ENCODE measurements around the gene MYT1. TPM values are rescaled to one million over a fixed set of nuclear protein-coding genes. Genes with fewer than 3 reads are reported as not detected.

The MYT1 gene
- total RNA-seq, 4 donors from 2014 or later: 0.16 to 0.55 TPM; not detected in 2

- no peak overlapping the region for H3K4me3 ChIP-seq
- TF ChIP-seq POLR2AphosphoS5 (IDR thresholded peaks at IDR 0.05): no peak
- TF ChIP-seq CTCF (IDR thresholded peaks at IDR 0.05): no peak
- no peak for TF ChIP-seq POLR2A (IDR thresholded peaks at IDR 0.05)
- no peak for TF ChIP-seq EP300 (IDR thresholded peaks at IDR 0.05; ENCODE audit: low read depth)
- no peak for DNase-seq
- peaks cover 3% of the 10 kb centered on the region for H3K27me3 ChIP-seq
- in situ Hi-C loops (cut with MboI; ENCODE audit: low pct_ligation_motif_present in 1 of 4, low pct_unique_long_range_greater_than_20kb in 1 of 4, low sequenced_read_pairs in 3 of 4) (no loop called here), intact Hi-C loops (cut with DNase I; ENCODE audit: low total_unique reads) (no loop called here)
- no peak overlapping the region for H3K27ac ChIP-seq
- 94% methylated on average over 4 of the region's 4 CpGs; no CpG with 5 or more reads in 1 of the 2 donors for WGBS, 2 donors (ENCODE audit: low coverage in 1 of 2)
- H3K9me3 ChIP-seq: no peaks in the 10 kb centered on the region
- H3K36me3 ChIP-seq: no peaks in the 10 kb centered on the region
- peaks cover 0 to 2% (median 0%) of the 10 kb centered on the region in 4 donors for H3K4me1 ChIP-seq
Measured at GRCh38 chr20:64188091-64188490, 23.8 kb downstream of the MYT1 start.

GRCh38 chr20:64188682-64189529 is 24.7 kb downstream of the MYT1 start:
- H3K9me3 ChIP-seq: no peaks in the 10 kb centered on the region
- no peak for TF ChIP-seq CTCF (IDR thresholded peaks at IDR 0.05)
- TF ChIP-seq EP300 (IDR thresholded peaks at IDR 0.05; ENCODE audit: low read depth): no peak
- TF ChIP-seq POLR2AphosphoS5 (IDR thresholded peaks at IDR 0.05): no peak
- TF ChIP-seq POLR2A (IDR thresholded peaks at IDR 0.05): no peak
- 24 to 48% methylated on average over 7 to 21 of the region's 21 CpGs for WGBS, 2 donors (ENCODE audit: low coverage in 1 of 2)
- peaks cover 3% of the 10 kb centered on the region for H3K27me3 ChIP-seq
- no peaks in the 10 kb centered on the region for H3K36me3 ChIP-seq
- H3K27ac ChIP-seq: no peak overlapping the region
- in situ Hi-C loops (cut with MboI; ENCODE audit: low pct_ligation_motif_present in 1 of 4, low pct_unique_long_range_greater_than_20kb in 1 of 4, low sequenced_read_pairs in 3 of 4): no loop called here
- H3K4me3 ChIP-seq: no peak overlapping the region
- H3K4me1 ChIP-seq: peaks cover 0 to 2% (median 0%) of the 10 kb centered on the region in 4 donors
- intact Hi-C loops (cut with DNase I; ENCODE audit: low total_unique reads): no loop called here
- DNase-seq: peak; percentile 12

GRCh38 chr20:64189530-64189966 is 25.3 kb downstream of the MYT1 start:
- intact Hi-C loops (cut with DNase I; ENCODE audit: low total_unique reads) (no loop called here), in situ Hi-C loops (cut with MboI; ENCODE audit: low pct_ligation_motif_present in 1 of 4, low pct_unique_long_range_greater_than_20kb in 1 of 4, low sequenced_read_pairs in 3 of 4) (no loop called here)
- H3K9me3 ChIP-seq: no peaks in the 10 kb centered on the region
- H3K4me1 ChIP-seq: peaks cover 0 to 2% (median 0%) of the 10 kb centered on the region in 4 donors
- no peak overlapping the region for H3K27ac ChIP-seq
- TF ChIP-seq CTCF (IDR thresholded peaks at IDR 0.05): no peak
- no peak for TF ChIP-seq POLR2A (IDR thresholded peaks at IDR 0.05)
- TF ChIP-seq POLR2AphosphoS5 (IDR thresholded peaks at IDR 0.05): no peak
- TF ChIP-seq EP300 (IDR thresholded peaks at IDR 0.05; ENCODE audit: low read depth): no peak
- H3K4me3 ChIP-seq: no peak overlapping the region
- DNase-seq: no peak
- H3K36me3 ChIP-seq: no peaks in the 10 kb centered on the region
- WGBS, 2 donors (ENCODE audit: low coverage in 1 of 2): 34 to 44% methylated on average over 2 to 5 of the region's 5 CpGs
- peaks cover 3% of the 10 kb centered on the region for H3K27me3 ChIP-seq

GRCh38 chr20:64189986-64190385 is 25.7 kb downstream of the MYT1 start:
- Histone ChIP-seq H3K36me3 (no peaks in the 10 kb centered on the region), H3K4me1 (peaks cover 0 to 2% (median 0%) of the 10 kb centered on the region in 4 donors), H3K9me3 (no peaks in the 10 kb centered on the region), H3K4me3 (no peak overlapping the region), H3K27ac (no peak overlapping the region), H3K27me3 (peaks cover 3% of the 10 kb centered on the region)
- in situ Hi-C loops (cut with MboI; ENCODE audit: low pct_ligation_motif_present in 1 of 4, low pct_unique_long_range_greater_than_20kb in 1 of 4, low sequenced_read_pairs in 3 of 4) (no loop called here), intact Hi-C loops (cut with DNase I; ENCODE audit: low total_unique reads) (no loop called here)
- DNase-seq: no peak
- TF ChIP-seq EP300 (IDR thresholded peaks at IDR 0.05; ENCODE audit: low read depth) (no peak), CTCF (IDR thresholded peaks at IDR 0.05) (no peak), POLR2AphosphoS5 (IDR thresholded peaks at IDR 0.05) (no peak), POLR2A (IDR thresholded peaks at IDR 0.05) (no peak)
- 57 to 70% methylated on average over 2 to 8 of the region's 8 CpGs for WGBS, 2 donors (ENCODE audit: low coverage in 1 of 2)
